A549 (cell line): ENCODE measurements around the gene RNF121.

Experiments
- CEBPB ChIP-seq, 2 experiments: fragments of >200 bp in 1 of 2; sonication (Bioruptor Twin) in 1 of 2; formaldehyde crosslinking in 1 of 2; IDR thresholded peaks; 2 replicates each; pipeline ENCODE4 v1.6.1; 2012 to 2016
- EHMT2 ChIP-seq: fragments of 200-600 bp; sonication (generic); IDR thresholded peaks from 2 replicates; pipeline ENCODE4 v1.6.1; 2016; ENCODE audit warnings: antibody characterized with exemption, low read depth, mild to moderate bottlenecking, moderate library complexity
- EP300 ChIP-seq, 2 experiments: fragments of >200 bp; sonication (Bioruptor Twin); formaldehyde crosslinking; IDR thresholded peaks; 2 replicates in 1 of 2; 3 replicates in 1 of 2; pipeline ENCODE4 v1.6.1; 2016 to 2017
- ESRRA ChIP-seq: fragments of 150-350 bp; IDR thresholded peaks from 2 replicates; pipeline ENCODE4 v1.6.1; 2014; ENCODE audit warnings: mild to moderate bottlenecking, low read length, borderline replicate concordance
- FOSB ChIP-seq: fragments of 250-450 bp; sonication (Bioruptor Pico); IDR thresholded peaks from 2 replicates; pipeline ENCODE4 v1.5.0; 2020; ENCODE audit warnings: mild to moderate bottlenecking, moderate library complexity
- JUN ChIP-seq, 2 experiments: fragments of >200 bp; sonication (Bioruptor Twin); formaldehyde crosslinking; IDR thresholded peaks; 2 replicates in 1 of 2; 3 replicates in 1 of 2; pipeline ENCODE4 v1.6.1; 2016 to 2017
- MAFK ChIP-seq: fragments of 450-650 bp; IDR thresholded peaks from 2 replicates; pipeline ENCODE4 v1.6.1; 2014; ENCODE audit not compliant: partially characterized antibody
- NR3C1 ChIP-seq: fragments of >200 bp; sonication (Bioruptor Twin); formaldehyde crosslinking; IDR thresholded peaks from 3 replicates; pipeline ENCODE4 v1.6.1; 2017
- RCOR1 ChIP-seq: fragments of 150-350 bp; IDR thresholded peaks from 2 replicates; pipeline ENCODE4 v1.6.1; 2014; ENCODE audit warnings: antibody characterized with exemption, low read length, low read depth
- SMC3 ChIP-seq: fragments of >200 bp; sonication (Bioruptor Twin); formaldehyde crosslinking; IDR thresholded peaks from 3 replicates; pipeline ENCODE4 v1.6.1; 2018; ENCODE audit warnings: inconsistent platforms
- USF2 ChIP-seq: fragments of 450-650 bp; IDR thresholded peaks from 2 replicates; pipeline ENCODE4 v1.6.1; 2014; ENCODE audit warnings: antibody characterized with exemption
- TF ChIP-seq, protein P1 (sequence below): fragments of >200 bp; sonication (Bioruptor Twin); formaldehyde crosslinking; IDR thresholded peaks from 3 replicates; pipeline ENCODE4 v1.5.1; 2016
- TF ChIP-seq, protein P2 (sequence below): fragments of >200 bp; sonication (Bioruptor Twin); formaldehyde crosslinking; IDR thresholded peaks from 2 replicates; pipeline ENCODE4 v1.6.1; 2016

DNA sequence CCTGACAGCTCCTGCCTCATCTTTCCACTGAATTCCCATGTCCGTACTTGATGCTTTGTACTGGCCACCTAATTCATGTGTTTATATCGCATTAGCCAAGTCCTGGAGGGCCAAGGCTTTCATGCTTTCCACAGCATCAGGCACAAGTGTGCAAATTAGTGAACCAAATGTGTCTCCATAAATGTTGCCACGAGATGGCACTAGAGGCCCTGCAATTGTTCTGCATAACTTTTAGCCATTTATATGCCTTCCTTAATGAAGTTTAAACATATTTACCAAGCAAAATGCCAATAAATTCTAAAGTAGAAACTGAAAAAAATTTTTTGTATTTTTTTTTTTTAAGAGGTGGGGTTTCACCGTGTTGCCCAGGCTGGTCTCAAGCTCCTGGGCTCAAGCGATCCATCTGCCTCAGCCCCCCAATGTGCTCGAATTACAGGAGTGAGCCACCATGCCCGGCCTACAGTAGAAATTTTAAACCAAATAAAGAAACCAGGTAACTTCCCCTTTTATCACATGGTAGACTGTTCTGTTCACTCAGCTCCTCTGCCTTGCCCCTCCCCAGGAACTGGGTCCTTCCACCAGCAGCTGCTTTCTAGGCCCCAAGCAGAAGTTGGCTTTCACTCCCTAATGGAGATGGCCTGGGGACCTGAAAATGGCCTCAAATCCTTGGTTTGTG, 49.0 kb downstream of the RNF121 start:
- TF ChIP-seq USF2: no peak
- peak; percentile 68 for TF ChIP-seq SMC3
- TF ChIP-seq, protein P1, sequence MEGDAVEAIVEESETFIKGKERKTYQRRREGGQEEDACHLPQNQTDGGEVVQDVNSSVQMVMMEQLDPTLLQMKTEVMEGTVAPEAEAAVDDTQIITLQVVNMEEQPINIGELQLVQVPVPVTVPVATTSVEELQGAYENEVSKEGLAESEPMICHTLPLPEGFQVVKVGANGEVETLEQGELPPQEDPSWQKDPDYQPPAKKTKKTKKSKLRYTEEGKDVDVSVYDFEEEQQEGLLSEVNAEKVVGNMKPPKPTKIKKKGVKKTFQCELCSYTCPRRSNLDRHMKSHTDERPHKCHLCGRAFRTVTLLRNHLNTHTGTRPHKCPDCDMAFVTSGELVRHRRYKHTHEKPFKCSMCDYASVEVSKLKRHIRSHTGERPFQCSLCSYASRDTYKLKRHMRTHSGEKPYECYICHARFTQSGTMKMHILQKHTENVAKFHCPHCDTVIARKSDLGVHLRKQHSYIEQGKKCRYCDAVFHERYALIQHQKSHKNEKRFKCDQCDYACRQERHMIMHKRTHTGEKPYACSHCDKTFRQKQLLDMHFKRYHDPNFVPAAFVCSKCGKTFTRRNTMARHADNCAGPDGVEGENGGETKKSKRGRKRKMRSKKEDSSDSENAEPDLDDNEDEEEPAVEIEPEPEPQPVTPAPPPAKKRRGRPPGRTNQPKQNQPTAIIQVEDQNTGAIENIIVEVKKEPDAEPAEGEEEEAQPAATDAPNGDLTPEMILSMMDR: peak; percentile 81
- no peak for TF ChIP-seq RCOR1
- TF ChIP-seq EP300 (IDR thresholded peaks at IDR 0.05): no peak
- no peak for TF ChIP-seq EHMT2
- TF ChIP-seq NR3C1: no peak
- TF ChIP-seq, protein P2, sequence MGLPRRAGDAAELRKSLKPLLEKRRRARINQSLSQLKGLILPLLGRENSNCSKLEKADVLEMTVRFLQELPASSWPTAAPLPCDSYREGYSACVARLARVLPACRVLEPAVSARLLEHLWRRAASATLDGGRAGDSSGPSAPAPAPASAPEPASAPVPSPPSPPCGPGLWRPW: no peak
- TF ChIP-seq FOSB (CRISPR knock-in tag): no peak
- TF ChIP-seq CEBPB (IDR thresholded peaks at IDR 0.05): no peak
- TF ChIP-seq ESRRA: no peak
- no peak for TF ChIP-seq JUN (IDR thresholded peaks at IDR 0.05)
- no peak for TF ChIP-seq MAFK
